OCI-LY1 (cell line): ENCODE data around the gene MAPK7.

Experiments used
- H2AFZ ChIP-seq: fragments of 200-600 bp; sonication (generic), shearing (Covaris generic); 2 replicates; pipeline ENCODE4 v1.6.0; 2014; ENCODE audit warnings: antibody characterized with exemption, mild to moderate bottlenecking, low read length
- H3F3A ChIP-seq: fragments of 200-600 bp; sonication (generic), shearing (Covaris generic); 2 replicates; pipeline ENCODE4 v1.6.0; 2014; ENCODE audit warnings: mild to moderate bottlenecking, antibody characterized with exemption, low read length, moderate library complexity; ENCODE audit not compliant: insufficient read depth
- H3K27ac ChIP-seq: fragments of 200-600 bp; sonication (generic); 2 replicates; pipeline ENCODE4 v1.5.1; 2014; ENCODE audit warnings: low read length, mixed run types, mild to moderate bottlenecking, low read depth; ENCODE audit not compliant: poor library complexity, severe bottlenecking
- H3K27me3 ChIP-seq: fragments of 200-600 bp; sonication (generic); 2 replicates; pipeline ENCODE4 v1.6.0; 2014; ENCODE audit warnings: antibody characterized with exemption, mild to moderate bottlenecking, low read length, moderate library complexity; ENCODE audit not compliant: insufficient read depth
- H3K36me3 ChIP-seq: fragments of 200-600 bp; sonication (generic); 2 replicates; pipeline ENCODE4 v1.6.1; 2014; ENCODE audit warnings: mild to moderate bottlenecking, antibody characterized with exemption, low read length, moderate library complexity, mixed read lengths; ENCODE audit not compliant: insufficient read depth
- H3K4me1 ChIP-seq: fragments of 200-600 bp; sonication (generic); 2 replicates; pipeline ENCODE4 v1.5.1; 2014; ENCODE audit warnings: mild to moderate bottlenecking, low read length, moderate library complexity; ENCODE audit not compliant: insufficient read depth, severe bottlenecking
- H3K4me2 ChIP-seq: fragments of 200-600 bp; sonication (generic), shearing (Covaris generic); 2 replicates; pipeline ENCODE4 v1.6.1; 2014; ENCODE audit warnings: low read length
- H3K4me3 ChIP-seq: fragments of 200-600 bp; sonication (generic); 2 replicates; pipeline ENCODE4 v1.5.1; 2014; ENCODE audit warnings: low read length, low read depth, mild to moderate bottlenecking, mixed read lengths; ENCODE audit not compliant: poor library complexity, severe bottlenecking
- H3K79me2 ChIP-seq: fragments of 200-600 bp; shearing (Covaris generic); 2 replicates; pipeline ENCODE4 v1.6.1; 2016; ENCODE audit warnings: mixed run types, low read length, mixed read lengths; ENCODE audit not compliant: insufficient read depth
- H3K9ac ChIP-seq: fragments of 200-600 bp; sonication (generic), shearing (Covaris generic); 2 replicates; pipeline ENCODE4 v1.6.1; 2014; ENCODE audit warnings: mild to moderate bottlenecking, low read length, mixed read lengths
- H3K9me2 ChIP-seq: fragments of 200-600 bp; sonication (generic), shearing (Covaris generic); 2 replicates; pipeline ENCODE4 v1.6.1; 2014; ENCODE audit warnings: low read depth, mild to moderate bottlenecking, low read length, mixed read lengths
- H3K9me3 ChIP-seq: fragments of 200-600 bp; shearing (Covaris generic); 2 replicates; pipeline ENCODE4 v1.6.1; 2014; ENCODE audit warnings: low read length, mixed read lengths
- H4K20me1 ChIP-seq: fragments of 200-600 bp; sonication (generic), shearing (Covaris generic); 2 replicates; pipeline ENCODE4 v1.6.0; 2016; ENCODE audit warnings: mild to moderate bottlenecking, low read length; ENCODE audit not compliant: insufficient read depth
- EZH2 ChIP-seq: fragments of 200-600 bp; sonication (generic), shearing (Covaris generic); IDR thresholded peaks from 2 replicates; pipeline ENCODE4 v1.8.0; 2017; ENCODE audit warnings: borderline replicate concordance, mixed run types, mild to moderate bottlenecking, antibody characterized with exemption, low read length, moderate library complexity, mixed read lengths
- TF ChIP-seq, protein P1 (sequence below): fragments of 200-600 bp; sonication (generic), shearing (Covaris generic); IDR thresholded peaks from 2 replicates; pipeline ENCODE4 v1.5.1; 2017; ENCODE audit warnings: mild to moderate bottlenecking, antibody characterized with exemption, low read length, moderate library complexity, mixed read lengths

Gene MAPK7

GRCh38 chr17:19402171-19402570 lies 23.9 kb downstream of the MAPK7 start:
- H3K4me1 ChIP-seq = no peaks in the 10 kb centered on the region
- no peaks in the 10 kb centered on the region for H3K79me2 ChIP-seq
- H3K9me3 ChIP-seq = no peaks in the 10 kb centered on the region
- H4K20me1 ChIP-seq = no peaks in the 10 kb centered on the region
- no peak overlapping the region for H2AFZ ChIP-seq
- TF ChIP-seq, protein P1, sequence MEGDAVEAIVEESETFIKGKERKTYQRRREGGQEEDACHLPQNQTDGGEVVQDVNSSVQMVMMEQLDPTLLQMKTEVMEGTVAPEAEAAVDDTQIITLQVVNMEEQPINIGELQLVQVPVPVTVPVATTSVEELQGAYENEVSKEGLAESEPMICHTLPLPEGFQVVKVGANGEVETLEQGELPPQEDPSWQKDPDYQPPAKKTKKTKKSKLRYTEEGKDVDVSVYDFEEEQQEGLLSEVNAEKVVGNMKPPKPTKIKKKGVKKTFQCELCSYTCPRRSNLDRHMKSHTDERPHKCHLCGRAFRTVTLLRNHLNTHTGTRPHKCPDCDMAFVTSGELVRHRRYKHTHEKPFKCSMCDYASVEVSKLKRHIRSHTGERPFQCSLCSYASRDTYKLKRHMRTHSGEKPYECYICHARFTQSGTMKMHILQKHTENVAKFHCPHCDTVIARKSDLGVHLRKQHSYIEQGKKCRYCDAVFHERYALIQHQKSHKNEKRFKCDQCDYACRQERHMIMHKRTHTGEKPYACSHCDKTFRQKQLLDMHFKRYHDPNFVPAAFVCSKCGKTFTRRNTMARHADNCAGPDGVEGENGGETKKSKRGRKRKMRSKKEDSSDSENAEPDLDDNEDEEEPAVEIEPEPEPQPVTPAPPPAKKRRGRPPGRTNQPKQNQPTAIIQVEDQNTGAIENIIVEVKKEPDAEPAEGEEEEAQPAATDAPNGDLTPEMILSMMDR = no peak
- TF ChIP-seq EZH2 = no peak
- H3K27me3 ChIP-seq = no peaks in the 10 kb centered on the region
- no peak overlapping the region for H3K27ac ChIP-seq
- no peaks in the 10 kb centered on the region for H3K36me3 ChIP-seq
- no peak overlapping the region for H3K4me2 ChIP-seq
- H3K9me2 ChIP-seq = no peaks in the 10 kb centered on the region
- no peak overlapping the region for H3K4me3 ChIP-seq
- no peak overlapping the region for H3K9ac ChIP-seq
- H3F3A ChIP-seq = no peaks in the 10 kb centered on the region

DNA sequence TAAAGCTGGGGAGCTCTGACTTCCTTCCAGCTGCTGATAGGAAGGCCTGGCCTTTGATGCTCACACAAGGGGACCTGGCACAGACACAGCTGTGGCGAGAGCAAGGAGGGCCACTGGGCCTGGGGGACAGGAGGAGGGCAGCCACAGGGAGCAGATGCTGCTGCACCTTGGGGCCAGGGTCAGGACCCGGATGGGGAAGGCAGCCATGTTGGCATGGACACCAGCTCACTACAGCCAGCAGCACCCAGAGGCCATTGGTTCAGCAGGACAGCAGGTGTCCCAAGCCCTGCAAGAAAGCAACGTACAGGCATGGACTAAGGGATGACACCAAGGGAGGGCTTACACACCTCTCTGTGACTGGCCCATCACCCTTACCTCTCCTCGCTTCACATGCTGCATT lies 24.7 kb downstream of the MAPK7 start:
- H3K27ac ChIP-seq = no peak overlapping the region

DNA sequence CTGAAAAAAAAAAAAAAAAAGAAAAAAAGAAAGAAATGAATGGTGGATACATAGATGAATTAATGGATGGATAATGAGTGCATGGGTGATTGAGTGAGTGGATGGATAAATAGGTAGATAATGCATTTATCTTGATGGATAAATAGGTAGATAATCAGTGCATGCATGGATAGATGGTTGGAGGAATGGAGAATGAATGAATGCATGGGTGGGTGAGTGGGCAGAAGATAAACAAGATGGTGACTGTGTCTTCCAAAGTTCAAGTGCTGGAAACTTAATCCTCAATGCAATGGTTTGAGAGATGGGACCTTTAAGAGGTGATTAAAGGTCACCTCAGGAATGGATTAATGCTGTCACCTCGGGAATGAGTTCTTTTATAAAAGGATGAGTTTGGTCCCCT lies 26.0 kb downstream of the MAPK7 start:
- no peak overlapping the region for H2AFZ ChIP-seq
- no peak overlapping the region for H3K4me3 ChIP-seq
- no peaks in the 10 kb centered on the region for H3K9me2 ChIP-seq
- H3K36me3 ChIP-seq = no peaks in the 10 kb centered on the region
- H3F3A ChIP-seq = no peaks in the 10 kb centered on the region
- no peak for TF ChIP-seq EZH2
- TF ChIP-seq, protein P1 = no peak
- H3K9me3 ChIP-seq = no peaks in the 10 kb centered on the region
- no peaks in the 10 kb centered on the region for H3K4me1 ChIP-seq
- H4K20me1 ChIP-seq = no peaks in the 10 kb centered on the region
- H3K79me2 ChIP-seq = no peaks in the 10 kb centered on the region
- no peak overlapping the region for H3K9ac ChIP-seq
- H3K27me3 ChIP-seq = peaks cover 4% of the 10 kb centered on the region; the same call in 1 of the 2 replicates
- H3K4me2 ChIP-seq = no peak overlapping the region
- H3K27ac ChIP-seq = no peak overlapping the region

More for the DNA sequence above, 24.7 kb downstream of the MAPK7 start:
- Histone ChIP-seq H3F3A (no peaks in the 10 kb centered on the region), H3K4me1 (no peaks in the 10 kb centered on the region), H3K9me2 (no peaks in the 10 kb centered on the region), H2AFZ (no peak overlapping the region), H3K9me3 (no peaks in the 10 kb centered on the region), H3K9ac (no peak overlapping the region), H3K79me2 (no peaks in the 10 kb centered on the region), H3K4me3 (no peak overlapping the region), H3K36me3 (no peaks in the 10 kb centered on the region), H3K4me2 (no peak overlapping the region), H4K20me1 (no peaks in the 10 kb centered on the region), H3K27me3 (peaks cover 3% of the 10 kb centered on the region; the same call in 1 of the 2 replicates)
- TF ChIP-seq EZH2 = no peak
- TF ChIP-seq, protein P1 = no peak
